GM18870 (cell line): ENCODE measurements around the gene TBCC.

Experiments
- ATAC-seq: cut with Tn5 transposase; IDR thresholded peaks from one replicate; pipeline ENCODE4 v1.9.1; 2021; ENCODE audit warnings: moderate library complexity; ENCODE audit not compliant: unreplicated experiment

Gene TBCC

GRCh38 chr6:42774201-42774600, 28.3 kb upstream of the TBCC start:
- no peak for ATAC-seq

DNA sequence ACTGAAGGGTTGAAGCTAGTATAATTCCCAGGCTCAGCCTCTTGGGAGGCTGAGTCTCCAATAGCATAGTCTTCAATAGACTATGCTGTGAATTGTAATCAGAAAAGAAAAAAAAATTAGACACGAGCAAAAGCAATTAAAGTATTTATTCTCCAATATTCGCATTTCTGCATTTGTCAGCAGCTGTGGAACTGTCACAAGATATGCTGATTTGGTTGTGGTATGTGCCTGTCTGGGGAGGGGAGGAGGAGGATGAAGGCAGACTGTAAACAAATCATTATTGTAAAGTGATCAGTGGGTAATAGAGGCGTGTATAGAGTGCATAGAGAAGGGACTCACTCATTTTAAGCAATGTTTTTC, 25.8 kb upstream of the TBCC start:
- no peak for ATAC-seq

DNA sequence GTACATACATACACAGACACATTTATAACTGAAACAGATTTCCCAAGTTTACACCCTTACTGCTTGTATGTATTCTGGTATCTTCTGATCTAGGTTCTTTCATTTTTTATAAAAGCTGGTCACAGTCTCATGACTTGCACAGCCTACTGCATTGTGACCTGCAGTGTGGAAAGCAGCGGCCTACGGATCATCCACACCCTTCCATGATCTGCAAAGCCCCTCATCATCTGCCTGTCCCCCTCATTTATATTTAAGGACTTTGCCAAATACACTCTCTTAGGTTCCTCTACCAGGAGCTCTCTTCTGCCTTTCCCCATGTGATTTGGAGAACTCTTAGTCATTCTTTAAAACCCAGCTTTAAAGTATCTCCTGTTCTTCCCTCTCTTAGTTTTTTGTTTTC, 23.9 kb upstream of the TBCC start:
- ATAC-seq: no peak

GRCh38 chr6:42769051-42769450, 23.1 kb upstream of the TBCC start:
- ATAC-seq: no peak

GRCh38 chr6:42766163-42766670, 20.3 kb upstream of the TBCC start:
- no peak for ATAC-seq

GRCh38 chr6:42764911-42765648, 19.2 kb upstream of the TBCC start:
- ATAC-seq: no peak

DNA sequence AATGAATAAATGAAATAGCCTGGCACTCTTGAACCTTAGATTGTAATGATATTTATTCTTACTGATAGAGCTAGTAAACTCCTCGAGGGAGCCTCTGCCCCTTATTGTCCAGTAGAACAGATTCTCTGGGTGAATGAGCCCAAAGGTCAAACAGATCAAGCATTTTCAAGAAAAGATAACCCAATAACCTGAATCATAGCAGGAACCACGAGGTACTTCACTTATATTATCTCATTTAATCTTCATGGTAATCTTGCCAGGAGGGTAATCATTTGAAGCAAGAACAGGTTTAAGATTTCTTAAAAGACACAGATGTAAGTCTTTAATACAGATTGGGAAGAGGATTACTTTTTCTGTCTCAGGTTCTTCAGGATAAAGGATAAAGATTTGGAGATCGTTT, 17.0 kb upstream of the TBCC start:
- ATAC-seq: no peak

DNA sequence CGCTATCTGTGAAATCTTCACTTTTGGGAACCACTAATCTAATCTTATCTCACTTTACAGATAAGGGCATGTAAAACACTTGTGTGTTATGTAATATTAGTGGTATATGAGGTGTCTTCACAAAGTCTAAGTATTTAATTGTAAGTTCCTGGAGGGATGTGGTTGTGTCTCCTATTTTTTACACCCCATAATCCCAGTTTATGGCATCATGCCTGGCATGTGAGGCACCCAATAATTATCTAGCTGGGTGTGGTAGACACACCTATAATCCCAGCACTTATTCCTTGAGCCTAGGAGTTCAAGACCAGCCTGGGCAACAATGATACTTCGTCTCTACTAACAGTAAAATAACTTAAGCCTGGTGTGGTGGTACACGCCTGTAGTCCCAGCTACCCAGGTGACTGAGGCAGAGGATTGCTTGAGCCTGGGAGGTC, 16.5 kb upstream of the TBCC start:
- no peak for ATAC-seq

GRCh38 chr6:42761287-42762067, 15.6 kb upstream of the TBCC start:
- no peak for ATAC-seq

DNA sequence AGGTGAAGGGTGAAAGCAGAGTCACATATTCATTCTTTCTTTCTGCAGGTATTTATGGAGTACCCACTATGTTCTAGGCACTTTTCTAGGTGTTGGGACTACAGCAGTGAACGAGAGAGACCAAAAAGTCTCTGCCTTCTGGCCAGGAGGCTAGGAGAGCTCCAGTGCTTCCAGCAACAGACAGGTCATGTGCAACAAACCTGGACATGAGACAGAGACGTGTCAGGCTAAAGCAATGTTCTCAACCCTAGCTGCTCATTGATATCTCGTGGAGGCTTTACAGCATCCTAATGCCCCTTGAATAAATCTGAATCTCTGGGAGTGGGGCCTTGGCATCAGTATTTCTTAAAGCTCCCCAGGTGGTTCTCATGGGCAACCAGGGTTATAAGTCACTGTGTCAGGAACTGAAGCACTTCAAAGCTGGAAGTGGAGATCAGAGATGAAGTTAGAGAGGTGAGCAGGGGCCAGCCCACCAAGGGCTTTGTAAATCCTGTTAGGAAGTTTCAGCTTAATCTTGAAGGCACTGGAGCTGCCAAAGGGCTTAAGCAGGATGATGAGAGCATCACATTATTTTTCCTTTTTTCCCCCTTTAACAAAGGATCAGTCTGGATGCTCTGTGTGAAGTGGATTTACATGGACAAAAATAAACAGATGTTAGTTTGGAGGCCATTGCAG, 13.0 kb upstream of the TBCC start:
- no peak for ATAC-seq

GRCh38 chr6:42756722-42757121, 10.8 kb upstream of the TBCC start:
- ATAC-seq: no peak

DNA sequence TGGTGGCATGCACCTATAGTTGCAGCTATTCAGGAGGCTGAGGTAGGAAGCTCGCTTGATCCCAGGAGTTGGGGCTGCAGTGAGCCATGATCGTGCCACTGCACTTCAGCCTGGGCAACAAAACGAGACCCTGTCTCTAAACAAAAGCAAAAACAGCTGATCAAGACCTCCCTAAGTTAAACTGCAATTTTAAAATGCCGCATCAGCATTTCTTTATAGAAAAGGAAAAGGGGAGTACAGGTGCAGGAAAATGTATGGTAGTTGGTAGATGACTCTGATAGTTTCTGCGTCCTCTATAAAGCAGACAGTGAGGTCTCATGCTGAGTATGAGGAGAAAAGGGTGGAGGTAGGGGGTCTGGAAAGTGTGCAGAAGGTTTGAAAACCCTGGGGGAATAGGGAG, 8.9 kb upstream of the TBCC start:
- no peak for ATAC-seq

DNA sequence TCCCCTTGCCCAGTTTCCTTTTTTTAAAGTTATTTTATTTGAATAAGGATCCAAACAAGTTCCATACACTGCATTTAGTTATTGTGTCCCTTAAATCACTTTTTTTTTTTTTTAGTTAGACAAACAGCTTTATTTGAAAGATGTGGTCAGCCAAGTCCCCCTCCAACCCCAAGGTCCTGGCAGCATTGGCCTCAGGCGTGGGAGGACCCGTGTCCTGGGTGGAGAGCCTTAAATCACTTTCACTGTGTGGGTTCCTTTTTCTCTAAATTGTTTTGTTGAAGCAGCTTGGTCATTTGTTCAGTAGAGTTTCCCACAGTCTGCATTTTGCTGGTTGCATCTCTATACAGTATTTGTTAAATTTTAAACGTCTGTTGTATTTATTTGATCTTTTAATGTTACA, 5.2 kb upstream of the TBCC start:
- ATAC-seq: no peak

- ATAC-seq: no peak
Measured at GRCh38 chr6:42748203-42748898, 2.4 kb upstream of the TBCC start.

DNA sequence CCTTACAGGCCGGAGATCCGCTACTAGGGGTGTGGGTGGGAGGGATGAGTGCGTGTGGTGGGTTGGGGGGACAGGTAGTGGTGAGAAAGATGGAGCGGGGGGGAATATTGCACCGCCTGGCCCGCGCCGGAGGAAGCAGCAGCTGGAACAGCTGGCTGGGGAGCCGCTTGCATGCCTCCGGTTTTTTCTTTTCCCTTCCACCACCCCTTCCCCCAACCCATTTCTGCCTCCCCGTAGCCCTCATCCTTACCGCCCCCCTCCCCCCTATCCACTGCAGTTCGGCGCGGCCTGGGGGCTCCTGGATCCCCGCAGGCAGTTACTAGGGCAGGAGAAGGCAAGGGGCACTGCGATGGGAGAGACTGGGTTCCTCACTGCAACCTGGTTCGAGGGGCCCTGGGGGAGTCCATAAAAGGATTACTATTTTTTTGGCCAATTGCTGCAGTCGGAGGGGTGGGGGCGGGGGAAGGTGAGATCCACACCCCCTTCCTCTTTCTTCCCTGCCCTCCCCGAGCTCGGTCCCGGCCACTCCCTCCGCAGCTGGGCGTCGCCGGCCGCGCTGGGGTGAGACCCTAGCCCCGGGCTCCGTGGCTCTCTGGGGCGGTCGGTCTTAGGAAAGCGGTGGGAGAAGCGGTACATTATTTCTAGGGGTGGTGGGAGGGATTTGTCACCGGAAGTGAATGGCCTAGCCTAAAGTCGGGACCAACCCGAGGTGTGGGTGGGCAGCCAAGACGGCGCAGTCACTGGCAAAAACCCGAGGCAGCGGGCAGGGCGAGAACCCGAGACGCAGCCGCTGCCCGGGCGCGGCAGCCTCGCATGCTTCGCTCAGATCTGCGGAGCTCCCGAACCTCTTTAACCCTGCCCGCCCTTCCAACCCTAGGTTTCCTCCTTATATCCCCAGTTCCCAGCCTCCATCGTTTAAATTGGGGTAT, 824 bp upstream of the TBCC start:
- ATAC-seq: peak; percentile 40

DNA sequence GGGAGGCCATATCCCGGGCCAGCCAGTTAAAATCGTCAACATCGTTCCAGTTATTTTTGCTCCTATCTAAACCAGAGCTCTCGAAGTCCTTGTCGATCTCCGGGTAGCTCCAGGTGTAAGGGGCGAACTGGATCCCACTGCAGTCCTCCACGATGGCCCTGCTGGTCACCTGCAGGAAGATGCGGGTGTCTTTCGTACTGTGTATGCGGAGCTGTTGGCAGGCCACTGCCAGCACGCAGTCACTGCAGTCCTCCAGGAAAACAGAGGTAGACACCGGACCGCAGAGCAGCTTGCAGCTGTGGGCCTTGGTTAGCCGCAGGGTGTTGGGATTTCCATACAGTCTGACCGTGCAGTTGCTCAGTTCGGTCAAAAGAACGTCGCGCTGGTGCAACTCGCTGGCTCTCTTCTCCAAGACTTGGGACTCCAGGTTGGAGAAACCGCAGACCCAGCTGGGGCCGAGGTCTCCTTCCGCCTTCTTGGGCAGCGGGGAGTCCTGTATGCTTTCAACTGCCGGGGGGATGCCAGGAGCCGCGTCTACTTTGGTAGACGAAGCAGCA, 742 bp downstream of the TBCC start:
- ATAC-seq: no peak

DNA sequence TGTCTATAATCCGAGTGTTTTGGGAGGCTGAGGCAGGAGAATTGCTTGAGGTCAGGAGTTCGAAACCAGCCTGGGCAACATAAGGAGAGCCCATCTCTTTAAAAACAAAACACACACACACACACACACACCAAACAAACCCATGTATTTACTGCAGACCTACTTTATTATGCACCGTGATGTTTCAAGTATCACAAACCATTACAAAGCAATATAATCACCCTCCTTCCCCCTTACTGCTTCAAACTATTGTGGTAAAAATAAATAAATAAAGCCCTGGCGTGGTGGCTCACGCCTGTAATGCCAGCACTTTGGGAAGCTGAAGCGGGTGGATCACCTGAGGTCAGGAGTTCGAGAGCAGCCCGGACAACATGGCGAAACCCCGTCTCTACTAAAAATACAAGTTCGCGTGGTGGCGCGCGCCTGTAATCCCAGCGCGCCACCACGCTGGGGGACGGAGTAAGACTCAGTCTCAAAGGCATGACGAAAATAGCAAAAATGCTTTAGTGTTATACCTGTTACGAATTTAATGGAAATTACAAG, 1.5 kb downstream of the TBCC start:
- ATAC-seq: no peak

DNA sequence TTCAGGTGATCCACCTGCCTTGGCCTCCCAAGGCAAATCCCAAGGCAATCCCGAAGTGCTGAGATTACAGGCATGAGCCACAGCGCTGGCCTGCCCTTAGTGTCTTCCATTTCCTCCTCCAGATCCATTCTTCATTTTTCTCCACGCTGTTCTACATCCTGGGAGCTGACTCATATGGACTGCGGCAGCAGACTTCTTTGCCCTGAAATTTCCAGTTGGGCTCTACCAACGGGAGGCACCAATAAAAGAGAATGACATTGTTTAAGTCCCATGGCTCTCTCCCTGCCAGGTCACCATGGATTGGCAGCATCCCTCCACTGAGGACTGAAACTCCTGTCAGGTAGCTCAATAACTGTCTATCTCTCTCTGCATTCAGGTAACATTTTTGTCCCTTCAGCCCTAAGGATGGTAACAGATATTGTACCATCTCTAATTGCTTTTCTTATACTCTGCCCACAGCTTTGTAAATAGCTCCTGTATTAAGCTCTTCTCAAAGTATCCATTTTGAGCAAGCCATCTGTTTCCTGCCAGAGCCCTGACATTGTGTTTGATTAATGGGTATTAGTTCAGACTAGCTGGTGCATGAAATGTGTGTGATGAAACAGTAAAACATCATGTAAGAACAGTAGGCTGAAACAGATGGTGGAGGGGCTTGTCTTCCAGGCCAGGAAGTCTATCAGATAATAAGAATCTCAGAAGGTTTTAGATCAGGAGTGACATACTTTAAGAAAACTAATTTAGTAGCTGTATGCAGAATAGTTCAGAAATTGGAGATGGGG, 3.6 kb downstream of the TBCC start:
- ATAC-seq: no peak

DNA sequence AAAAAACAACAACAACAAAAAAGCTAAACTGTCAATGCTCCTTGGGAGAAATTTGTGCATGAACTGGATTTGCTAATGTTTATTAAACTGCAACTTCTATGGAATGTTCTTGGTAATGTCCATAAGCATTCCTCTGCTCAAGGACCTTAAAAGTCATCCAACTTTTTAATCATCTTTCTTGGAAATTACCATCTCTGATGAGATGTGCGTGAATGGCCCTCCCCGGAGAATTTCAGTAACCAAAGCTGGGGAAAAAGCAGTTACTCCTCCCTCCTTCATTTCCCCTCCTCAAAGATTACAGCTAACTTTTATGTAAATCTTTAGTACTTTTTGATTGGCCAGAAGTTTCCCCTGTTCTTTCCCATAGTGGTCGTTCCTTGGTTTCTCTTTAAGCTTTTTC, 5.2 kb downstream of the TBCC start:
- no peak for ATAC-seq
